D721Med (cell line): Measurements from ENCODE around the gene THAP9.

Experiments used
- DNase-seq: peaks from one replicate; pipeline ENCODE4 v3.0.0; 2011; ENCODE audit warnings: low spot score; ENCODE audit not compliant: insufficient read length
- FAIRE-seq: peaks from 2 replicates; lab custom pipeline; 2011; peaks lifted over from hg19 to GRCh38; lab: Jason Lieb, UNC
- CTCF ChIP-seq: IDR thresholded peaks from 2 replicates; pipeline ENCODE4 v1.5.1; 2012; ENCODE audit warnings: mild to moderate bottlenecking, control low read depth; ENCODE audit not compliant: insufficient read depth; ENCODE audit errors: missing control alignments

Gene THAP9

DNA sequence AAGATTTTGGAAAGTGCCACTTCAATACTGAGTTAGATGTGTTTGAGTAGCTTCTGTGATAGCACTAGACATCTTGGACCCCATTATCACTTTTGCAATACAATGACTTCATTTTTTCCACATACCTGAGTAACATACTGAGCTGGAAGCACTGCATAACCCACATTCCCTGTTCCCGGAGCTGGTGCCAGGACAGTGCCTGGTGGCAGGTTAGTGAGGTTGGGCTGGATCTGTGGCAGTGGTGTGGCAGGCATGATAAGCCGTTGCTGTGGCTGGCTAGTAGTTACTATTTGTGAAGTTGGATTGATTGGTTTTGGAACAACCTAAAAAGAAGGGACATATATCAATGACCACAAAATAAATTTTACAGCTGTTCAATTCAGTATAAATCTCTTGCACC is 38.9 kb downstream of the THAP9 start:
- no peak for FAIRE-seq
- TF ChIP-seq CTCF = no peak
- no peak for DNase-seq

DNA sequence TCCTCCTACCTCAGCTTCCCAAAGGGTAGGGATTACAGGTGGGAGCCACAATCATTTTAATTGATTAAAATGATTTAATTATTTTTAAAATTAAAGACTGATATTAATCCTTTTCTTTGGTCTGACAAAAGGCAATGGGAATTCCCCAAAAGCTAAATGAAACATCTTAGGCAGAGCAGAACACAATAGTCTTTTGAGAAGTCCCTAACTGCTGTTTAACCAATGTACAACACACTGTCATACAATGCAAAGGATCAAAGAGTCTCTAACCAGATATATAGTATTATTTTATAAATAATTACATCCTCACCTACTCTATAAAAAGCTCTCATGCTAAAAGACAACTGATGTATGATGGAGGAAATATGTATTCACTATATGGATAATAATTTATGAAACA is 47.0 kb downstream of the THAP9 start:
- no peak for TF ChIP-seq CTCF
- FAIRE-seq (no peak), DNase-seq (no peak)

GRCh38 chr4:82948647-82949204 is 48.2 kb downstream of the THAP9 start:
- FAIRE-seq (no peak), DNase-seq (no peak)
- TF ChIP-seq CTCF = no peak

- DNase-seq (no peak), FAIRE-seq (peak; percentile 83)
- no peak for TF ChIP-seq CTCF
These were observed 50.7 kb downstream of the THAP9 start for GRCh38 chr4:82951196-82951595.

DNA sequence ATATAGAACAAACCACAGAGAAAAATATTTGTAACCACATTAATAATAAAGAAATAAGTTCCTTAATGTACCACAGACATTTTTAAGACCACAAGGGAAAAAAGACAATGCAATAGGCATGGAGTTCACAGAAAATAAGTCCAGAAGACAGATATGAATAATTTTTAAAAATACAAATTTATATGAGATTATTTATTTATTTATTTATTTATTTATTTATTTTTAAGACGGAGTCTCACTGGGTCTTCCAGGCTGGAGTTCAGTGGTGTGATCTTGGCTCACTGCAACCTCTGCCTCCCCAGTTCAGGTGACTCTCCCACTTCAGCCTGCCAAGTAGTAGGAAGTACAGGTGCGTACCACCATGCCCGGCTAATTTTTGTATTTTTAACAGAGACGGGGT is 53.7 kb downstream of the THAP9 start:
- no peak for TF ChIP-seq CTCF
- no peak for DNase-seq
- FAIRE-seq = no peak

DNA sequence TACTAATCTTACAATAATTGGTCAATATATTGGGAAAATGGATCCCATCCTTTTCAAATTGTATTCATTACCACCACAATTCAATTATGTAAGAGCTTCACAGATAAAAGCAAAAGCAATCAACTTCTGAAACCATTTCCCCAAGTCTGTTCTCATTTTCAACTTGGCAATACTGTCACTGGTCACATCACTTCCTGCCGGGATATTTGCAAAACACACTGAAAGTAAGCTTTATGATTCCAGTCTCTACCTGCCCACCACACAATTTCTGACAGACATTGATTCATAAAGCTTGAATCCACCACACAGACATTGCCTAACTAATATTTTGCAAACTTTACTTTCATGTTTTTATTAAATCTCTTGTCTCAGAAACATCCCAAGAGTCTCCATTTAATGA is 56.5 kb downstream of the THAP9 start:
- DNase-seq = no peak
- TF ChIP-seq CTCF = no peak
- no peak for FAIRE-seq

GRCh38 chr4:82965763-82966162 is 65.2 kb downstream of the THAP9 start:
- TF ChIP-seq CTCF = no peak
- DNase-seq = no peak
- no peak for FAIRE-seq
